GM21786 (cell line): ENCODE results near the gene OR4K14.
"Not testable (repeated sequence)": the region's sequence is repeated elsewhere in the genome, so short reads cannot be mapped to it uniquely, and the experiment has no call there.

Source experiments
- ATAC-seq: cut with Tn5 transposase; IDR thresholded peaks from one replicate; pipeline ENCODE4 v1.9.1; 2021; ENCODE audit not compliant: unreplicated experiment

The OR4K14 gene, protein sequence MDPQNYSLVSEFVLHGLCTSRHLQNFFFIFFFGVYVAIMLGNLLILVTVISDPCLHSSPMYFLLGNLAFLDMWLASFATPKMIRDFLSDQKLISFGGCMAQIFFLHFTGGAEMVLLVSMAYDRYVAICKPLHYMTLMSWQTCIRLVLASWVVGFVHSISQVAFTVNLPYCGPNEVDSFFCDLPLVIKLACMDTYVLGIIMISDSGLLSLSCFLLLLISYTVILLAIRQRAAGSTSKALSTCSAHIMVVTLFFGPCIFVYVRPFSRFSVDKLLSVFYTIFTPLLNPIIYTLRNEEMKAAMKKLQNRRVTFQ

DNA sequence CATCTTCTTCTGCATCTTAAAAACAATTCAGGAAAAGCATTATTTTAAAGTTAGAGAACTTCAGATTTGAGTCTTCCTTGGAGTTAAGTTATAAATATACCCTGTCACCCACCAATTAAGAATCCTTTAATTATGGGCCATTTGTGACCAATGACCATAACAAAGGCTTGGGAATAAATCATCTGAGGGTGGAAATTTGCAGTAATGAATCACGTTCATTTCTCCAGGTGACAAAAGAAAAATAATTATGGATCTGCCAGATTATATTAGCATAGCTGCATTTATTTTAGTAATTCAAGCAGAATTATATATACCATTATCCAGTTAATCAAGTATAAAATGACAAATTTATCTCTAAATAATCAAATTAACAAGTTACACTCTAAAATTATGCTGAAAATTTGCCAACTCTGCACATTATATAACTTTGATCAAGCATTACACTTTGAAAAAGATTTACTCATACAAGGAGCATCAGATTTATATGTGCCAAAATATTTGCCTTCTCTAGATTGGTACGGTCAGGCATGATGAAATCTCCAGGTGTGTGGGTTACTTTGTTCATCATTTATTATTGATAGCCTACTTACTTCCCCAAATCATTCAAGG is at the start of gene OR4K14:
Gene OR4K14, minus strand, starts transcription at position 51 of the 609 bp plus-strand sequence. CDS start 4,114 bp downstream, outside the sequence.
- ATAC-seq, result no peak

DNA sequence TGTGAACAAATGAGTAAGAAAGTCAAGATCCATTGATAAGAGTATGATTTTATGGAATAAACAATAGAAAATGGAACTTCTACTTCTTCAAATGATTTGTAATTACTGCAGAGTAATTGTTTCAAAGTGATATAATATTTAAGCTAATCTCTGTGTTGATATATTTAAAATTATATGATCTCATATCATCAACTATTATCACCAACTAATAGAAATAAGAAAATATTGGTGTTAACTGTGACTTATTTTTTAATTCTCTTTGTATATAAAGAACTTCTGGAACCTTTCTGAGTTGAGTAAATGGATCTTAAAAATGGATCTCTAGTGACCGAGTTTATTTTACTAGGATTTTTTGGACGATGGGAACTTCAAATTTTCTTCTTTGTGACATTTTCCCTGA is 40.6 kb upstream of the OR4K14 start, which contains the start of gene OR4L1:
Gene OR4L1, plus strand, starts transcription at position 301 of the 400 bp plus-strand sequence. Its CDS starts 0 bp downstream, at position 301.
- ATAC-seq, result no peak

DNA sequence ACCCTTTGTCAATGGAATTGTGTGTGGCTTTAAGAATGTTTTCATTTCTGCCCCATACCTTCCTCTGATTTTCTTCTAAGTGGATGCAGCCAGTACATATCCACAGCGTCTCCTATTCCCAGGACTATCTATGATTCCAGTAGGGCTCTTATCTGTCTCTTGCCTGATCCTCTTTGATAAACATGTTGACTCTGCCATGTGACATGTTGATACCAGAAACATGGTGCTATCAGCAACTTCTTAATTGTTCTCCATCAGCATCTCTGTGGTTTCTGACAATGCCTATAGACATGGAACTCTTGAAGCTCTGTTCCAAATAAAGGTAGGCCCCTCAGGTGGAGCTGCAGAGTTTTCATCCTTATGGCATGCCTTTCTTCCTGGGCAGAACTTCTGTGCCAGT is 29.1 kb upstream of the OR4K14 start:
- no peak for ATAC-seq

DNA sequence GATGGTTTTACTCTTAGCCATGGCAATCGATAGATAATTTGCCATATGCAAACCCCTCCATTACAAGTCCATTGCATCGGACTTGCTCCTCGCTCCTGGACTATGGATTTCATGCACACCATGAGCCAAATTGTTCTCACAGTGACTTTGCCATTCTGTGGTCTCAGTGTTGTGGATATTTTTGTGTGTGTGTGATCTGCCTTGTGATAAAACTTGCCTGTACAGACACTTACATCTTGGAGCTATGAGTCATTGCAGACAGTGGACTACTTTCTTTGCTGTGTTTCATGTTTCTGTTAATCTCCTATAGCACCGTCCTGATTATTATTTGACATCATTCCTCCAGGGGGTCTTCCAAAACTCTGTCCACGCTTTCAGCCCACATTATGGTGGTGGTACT is 25.1 kb upstream of the OR4K14 start:
- ATAC-seq, result no peak

- no peak for ATAC-seq
These were observed 16.8 kb upstream of the OR4K14 start, which contains the start of gene OR4K13 for GRCh38 chr14:20035938-20036337. OR4K13 (minus strand) TSS chr14:20036038; CDS start chr14:20034758, 1,280 bp downstream.

GRCh38 chr14:20035449-20035848 is 16.3 kb upstream of the OR4K14 start:
- ATAC-seq, result no peak

- ATAC-seq, result no peak
These were observed 12.0 kb upstream of the OR4K14 start for GRCh38 chr14:20031058-20031457.

GRCh38 chr14:20008156-20008555 is 11.0 kb downstream of the OR4K14 start:
- ATAC-seq, result no peak

DNA sequence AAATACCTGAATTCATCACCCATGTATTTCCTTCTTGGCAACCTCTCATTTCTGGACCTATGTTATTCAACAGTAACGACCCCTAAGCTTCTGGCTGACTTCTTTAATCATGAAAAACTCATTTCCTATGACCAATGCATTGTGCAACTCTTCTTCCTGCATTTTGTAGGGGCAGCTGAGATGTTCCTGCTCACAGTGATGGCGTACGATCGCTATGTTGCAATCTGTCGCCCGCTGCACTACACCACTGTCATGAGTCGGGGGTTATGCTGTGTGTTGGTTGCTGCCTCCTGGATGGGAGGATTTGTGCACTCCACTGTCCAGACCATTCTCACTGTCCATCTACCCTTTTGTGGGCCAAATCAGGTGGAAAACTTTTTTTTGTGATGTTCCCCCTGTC is 16.8 kb downstream of the OR4K14 start:
- no peak for ATAC-seq

GRCh38 chr14:20001863-20002262 is 17.2 kb downstream of the OR4K14 start, which contains the start of gene OR4Q2:
OR4Q2 (plus strand) TSS chr14:20002163.
- no peak for ATAC-seq

- ATAC-seq, result no peak
These were observed 25.7 kb downstream of the OR4K14 start for GRCh38 chr14:19993438-19993837.

DNA sequence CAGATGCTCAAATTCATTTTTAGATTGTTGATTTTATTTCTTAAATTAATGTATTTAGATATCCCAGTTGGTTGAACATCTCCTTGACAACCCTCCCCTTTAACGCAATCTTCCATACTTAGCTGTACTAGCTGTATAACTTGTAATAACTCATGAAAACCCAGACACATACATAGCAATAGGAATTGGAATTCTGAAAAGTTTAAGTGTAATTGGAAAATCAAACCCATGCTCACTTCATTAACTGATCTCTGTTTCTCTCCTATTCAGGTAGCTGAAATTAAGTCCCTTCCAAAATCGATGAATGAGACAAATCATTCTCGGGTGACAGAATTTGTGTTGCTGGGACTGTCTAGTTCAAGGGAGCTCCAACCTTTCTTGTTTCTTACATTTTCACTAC is 43.8 kb downstream of the OR4K14 start, which contains the start of gene OR4K15:
Gene OR4K15, plus strand, starts transcription at position 301 of the 400 bp plus-strand sequence. Its CDS starts 0 bp downstream, at position 301.
- no peak for ATAC-seq

DNA sequence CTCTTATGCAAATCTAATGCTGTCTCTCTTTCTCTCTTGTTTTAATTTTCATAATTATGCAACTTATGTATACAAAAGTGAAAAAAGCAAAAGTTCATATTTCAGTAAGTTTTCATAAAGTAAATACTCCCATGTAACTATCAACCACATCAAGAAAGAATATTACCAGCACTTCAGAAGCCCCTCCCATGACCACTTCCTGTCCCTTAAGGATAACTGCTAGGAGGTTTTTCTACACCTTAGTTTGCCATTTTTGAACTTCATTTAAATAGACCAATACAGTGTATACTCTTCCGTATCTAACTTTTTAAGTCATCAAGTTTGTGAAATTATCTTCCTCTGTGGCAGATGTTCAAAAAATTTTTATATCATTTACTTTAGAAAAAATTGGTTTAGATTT is 44.3 kb downstream of the OR4K14 start:
- ATAC-seq, result no peak

DNA sequence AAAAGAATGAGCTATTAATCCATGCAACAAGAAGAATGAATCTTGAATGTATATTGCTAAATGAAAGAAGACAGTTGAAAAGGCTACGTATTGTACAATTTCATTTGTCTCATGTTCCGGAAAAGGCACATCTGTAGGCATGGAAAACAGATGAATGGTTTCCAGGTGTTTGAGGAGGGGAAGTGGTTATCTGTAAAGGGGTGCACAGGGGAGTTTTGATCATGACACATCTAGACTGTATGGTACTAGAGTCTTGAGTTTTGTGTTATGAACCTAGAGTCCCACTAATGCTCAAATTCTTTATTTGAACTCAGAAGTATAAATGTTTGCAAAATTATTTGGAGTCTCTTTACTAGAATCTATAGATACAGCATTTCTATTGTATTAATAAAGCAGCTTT is 49.4 kb downstream of the OR4K14 start:
- not testable (repeated sequence) for ATAC-seq
